DLD1 (cell line): ENCODE results near the gene CLIP1.
"Not testable (repeated sequence)": the region's sequence is repeated elsewhere in the genome, so short reads cannot be mapped to it uniquely, and the experiment has no call there.

Experiments
- in situ Hi-C: cut with HindIII; loops from 2 replicates; pipeline ENCODE4 v1.10.0; 2017; ENCODE audit warnings: low sequenced_read_pairs

The CLIP1 gene

GRCh38 chr12:122362755-122363154 is 59.7 kb downstream of the CLIP1 start:
- in situ Hi-C loops = no loop called here

GRCh38 chr12:122358403-122358802 is 64.1 kb downstream of the CLIP1 start:
- in situ Hi-C loops = not testable (repeated sequence)

GRCh38 chr12:122357536-122357935 is 64.9 kb downstream of the CLIP1 start:
- in situ Hi-C loops = not testable (repeated sequence)

GRCh38 chr12:122356991-122357390 is 65.5 kb downstream of the CLIP1 start:
- in situ Hi-C loops = not testable (repeated sequence)

GRCh38 chr12:122356192-122356635 is 66.3 kb downstream of the CLIP1 start:
- in situ Hi-C loops = no loop called here

GRCh38 chr12:122355706-122356105 is 66.8 kb downstream of the CLIP1 start:
- in situ Hi-C loops = no loop called here

GRCh38 chr12:122354958-122355641 is 67.4 kb downstream of the CLIP1 start:
- in situ Hi-C loops = no loop called here

GRCh38 chr12:122352394-122352793 is 70.1 kb downstream of the CLIP1 start:
- in situ Hi-C loops = no loop called here

GRCh38 chr12:122350141-122350848 is 72.2 kb downstream of the CLIP1 start:
- in situ Hi-C loops = no loop called here

- in situ Hi-C loops = no loop called here
Measured at GRCh38 chr12:122349078-122349477, 73.4 kb downstream of the CLIP1 start.

- in situ Hi-C loops = no loop called here
Measured at GRCh38 chr12:122348505-122348904, 74.0 kb downstream of the CLIP1 start.

- in situ Hi-C loops = no loop called here
Measured at GRCh38 chr12:122346054-122346453, 76.4 kb downstream of the CLIP1 start.

GRCh38 chr12:122345042-122345441 is 77.4 kb downstream of the CLIP1 start:
- in situ Hi-C loops = no loop called here

- in situ Hi-C loops = no loop called here
Measured at GRCh38 chr12:122336015-122336946, 86.2 kb downstream of the CLIP1 start.

- in situ Hi-C loops = no loop called here
Measured at GRCh38 chr12:122333142-122334087, 89.1 kb downstream of the CLIP1 start.

GRCh38 chr12:122327494-122328385 is 94.7 kb downstream of the CLIP1 start:
- in situ Hi-C loops = no loop called here

GRCh38 chr12:122327014-122327413 is 95.5 kb downstream of the CLIP1 start:
- in situ Hi-C loops = no loop called here

GRCh38 chr12:122326586-122326985 is 95.9 kb downstream of the CLIP1 start:
- in situ Hi-C loops = no loop called here

GRCh38 chr12:122323311-122324019 is 99.0 kb downstream of the CLIP1 start:
- in situ Hi-C loops = no loop called here
